ENCODE results near the gene SYT1. TPM values are rescaled to one million over a fixed set of nuclear protein-coding genes. Genes with fewer than 3 reads are reported as not detected.

Gene SYT1
- total RNA-seq, 1 experiment from 2014 or later: 44.9 TPM

- DNase-seq (ENCODE audit: low read depth, low spot score) (no peak), ATAC-seq (no peak)
- H3K4me1 ChIP-seq (ENCODE audit: control insufficient read depth in 1 of 2, insufficient read depth in 2 of 2, low read length in 2 of 2): peaks cover 38 to 57% of the 10 kb centered on the region in 2 experiments
- CTCF ChIA-PET: no interaction called here
- H3K4me3 ChIP-seq (replicated peaks in 1 of 2; ENCODE audit: low read depth in 1 of 2, low read length in 2 of 2): no peak overlapping the region
- TF ChIP-seq FOSL1 (IDR thresholded peaks at IDR 0.05; ENCODE audit: low read depth) (no peak), CBX3 (IDR thresholded peaks at IDR 0.05; ENCODE audit: low read depth) (no peak), SIN3A (IDR thresholded peaks at IDR 0.05; ENCODE audit: low read depth) (no peak), POLR2A (IDR thresholded peaks at IDR 0.05; ENCODE audit: borderline replicate concordance, extremely low read depth, insufficient read depth, insufficient read length) (no peak), EZH2phosphoT487 (IDR thresholded peaks at IDR 0.05; ENCODE audit: borderline replicate concordance) (no peak), MAX (IDR thresholded peaks at IDR 0.05) (no peak), JUND (IDR thresholded peaks at IDR 0.05) (no peak), ATF3 (IDR thresholded peaks at IDR 0.05) (no peak)
- no peaks in the 10 kb centered on the region for H3K27me3 ChIP-seq (ENCODE audit: insufficient read depth, low read length)
- no peaks in the 10 kb centered on the region for H3K36me3 ChIP-seq (ENCODE audit: control insufficient read depth in 1 of 2, insufficient read depth in 2 of 2, low read length in 2 of 2)
- no peaks in the 10 kb centered on the region for H3K9me3 ChIP-seq (ENCODE audit: control insufficient read depth in 1 of 2, insufficient read depth in 1 of 2, low read depth in 1 of 2, low read length in 2 of 2)
- no peak overlapping the region for H3K9ac ChIP-seq (ENCODE audit: low read length)
- H2AFZ ChIP-seq (ENCODE audit: low read depth, low read length, poor library complexity, severe bottlenecking): no peak overlapping the region
- intact Hi-C loops (cut with micrococcal nuclease): no loop called here
- no peaks in the 10 kb centered on the region for H3K9me2 ChIP-seq (ENCODE audit: insufficient read depth)
- RAD21 ChIA-PET (ENCODE audit: low non-redundant PET in 1 of 2, low total read pairs in 2 of 2, uncharacterized antibody in 2 of 2, unreplicated experiment in 2 of 2): no interaction called here
- H3K79me2 ChIP-seq (ENCODE audit: insufficient read depth, low read length): 0 out of 2 replicates have a peak, but pooled peaks cover 2% of the 10 kb centered on the region
- POLR2A ChIA-PET: no interaction called here
- H3K4me2 ChIP-seq (ENCODE audit: low read length): peak overlapping the region; percentile 63; the same call in 1 of the 2 replicates
- no peaks in the 10 kb centered on the region; the same call in 1 of the 2 replicates for H4K20me1 ChIP-seq (ENCODE audit: insufficient read depth)
- BruUV-seq (replicated peaks): no TSS peak
- peak overlapping the region; percentile 48; the same call in 1 of the 2 replicates for H3K27ac ChIP-seq (ENCODE audit: low read depth, low read length)
Observed at GRCh38 chr12:79056775-79057174, 192.2 kb downstream of the SYT1 start.

GRCh38 chr12:79057540-79057939 lies 193.0 kb downstream of the SYT1 start:
- intact Hi-C loops (cut with micrococcal nuclease): no loop called here
- no peak overlapping the region for H2AFZ ChIP-seq (ENCODE audit: low read depth, low read length, poor library complexity, severe bottlenecking)
- peak overlapping the region; percentile 48; the same call in 1 of the 2 replicates for H3K27ac ChIP-seq (ENCODE audit: low read depth, low read length)
- H4K20me1 ChIP-seq (ENCODE audit: insufficient read depth): no peaks in the 10 kb centered on the region; the same call in 1 of the 2 replicates
- RAD21 ChIA-PET (ENCODE audit: low non-redundant PET in 1 of 2, low total read pairs in 2 of 2, uncharacterized antibody in 2 of 2, unreplicated experiment in 2 of 2): no interaction called here
- H3K36me3 ChIP-seq (ENCODE audit: control insufficient read depth in 1 of 2, insufficient read depth in 2 of 2, low read length in 2 of 2): no peaks in the 10 kb centered on the region
- no peaks in the 10 kb centered on the region for H3K9me2 ChIP-seq (ENCODE audit: insufficient read depth)
- no TSS peak for BruUV-seq (replicated peaks)
- POLR2A ChIA-PET: no interaction called here
- peak overlapping the region in 1 of 2 experiments; percentile 15; a peak in 1 of 4 replicates for H3K4me3 ChIP-seq (replicated peaks in 1 of 2; ENCODE audit: low read depth in 1 of 2, low read length in 2 of 2)
- no peak for DNase-seq (ENCODE audit: low read depth, low spot score)
- H3K9me3 ChIP-seq (ENCODE audit: control insufficient read depth in 1 of 2, insufficient read depth in 1 of 2, low read depth in 1 of 2, low read length in 2 of 2): no peaks in the 10 kb centered on the region
- peaks cover 38 to 57% of the 10 kb centered on the region in 2 experiments for H3K4me1 ChIP-seq (ENCODE audit: control insufficient read depth in 1 of 2, insufficient read depth in 2 of 2, low read length in 2 of 2)
- peak overlapping the region; percentile 63 for H3K4me2 ChIP-seq (ENCODE audit: low read length)
- 0 out of 2 replicates have a peak, but pooled peaks cover 2% of the 10 kb centered on the region for H3K79me2 ChIP-seq (ENCODE audit: insufficient read depth, low read length)
- CTCF ChIA-PET: no interaction called here
- H3K27me3 ChIP-seq (ENCODE audit: insufficient read depth, low read length): no peaks in the 10 kb centered on the region
- no peak for ATAC-seq
- peak overlapping the region; percentile 20; the same call in 1 of the 2 replicates for H3K9ac ChIP-seq (ENCODE audit: low read length)
- TF ChIP-seq EZH2phosphoT487 (IDR thresholded peaks at IDR 0.05; ENCODE audit: borderline replicate concordance) (no peak), YY1 (IDR thresholded peaks at IDR 0.05; ENCODE audit: extremely low read depth, insufficient replicate concordance, low read depth, low read length) (no peak), TCF7L2 (IDR thresholded peaks at IDR 0.05; ENCODE audit: borderline replicate concordance, extremely low read depth, insufficient read depth, insufficient read length) (no peak), SP1 (IDR thresholded peaks at IDR 0.05; ENCODE audit: low read depth) (no peak), EGR1 (IDR thresholded peaks at IDR 0.05; ENCODE audit: low read depth) (no peak), ZBTB33 (IDR thresholded peaks at IDR 0.05; ENCODE audit: extremely low read depth, insufficient replicate concordance, low read length) (no peak), POLR2A (IDR thresholded peaks at IDR 0.05; ENCODE audit: borderline replicate concordance, extremely low read depth, insufficient read depth, insufficient read length) (no peak), RAD21 (IDR thresholded peaks at IDR 0.05; ENCODE audit: low read depth) (no peak), REST (IDR thresholded peaks at IDR 0.05; ENCODE audit: low read depth) (no peak)

Data from HCT116 (cell line).